ENCODE data around the gene PIGW. TPM values are rescaled to one million over a fixed set of nuclear protein-coding genes. Genes with fewer than 3 reads are reported as not detected.
"Not testable (repeated sequence)": the region's sequence is repeated elsewhere in the genome, so short reads cannot be mapped to it uniquely, and the experiment has no call there.

The PIGW gene
- total RNA-seq, 1 experiment from 2014 or later, result 6.3 TPM

GRCh38 chr17:36506249-36506826, 28.4 kb upstream of the PIGW start:
- in situ Hi-C loops (cut with HindIII; ENCODE audit: low pct_unique_long_range_greater_than_20kb, low sequenced_read_pairs), result no loop called here
- DNase-seq (ENCODE audit: low read depth), result no peak

GRCh38 chr17:36506831-36507230, 28.0 kb upstream of the PIGW start:
- DNase-seq (ENCODE audit: low read depth), result no peak
- in situ Hi-C loops (cut with HindIII; ENCODE audit: low pct_unique_long_range_greater_than_20kb, low sequenced_read_pairs), result no loop called here

- in situ Hi-C loops (cut with HindIII; ENCODE audit: low pct_unique_long_range_greater_than_20kb, low sequenced_read_pairs), result no loop called here
- no peak for DNase-seq (ENCODE audit: low read depth)
Measured at GRCh38 chr17:36507266-36507665, 27.5 kb upstream of the PIGW start.

- in situ Hi-C loops (cut with HindIII; ENCODE audit: low pct_unique_long_range_greater_than_20kb, low sequenced_read_pairs); DNase-seq (ENCODE audit: low read depth): not testable (repeated sequence)
Measured at GRCh38 chr17:36508439-36508838, 26.3 kb upstream of the PIGW start.

GRCh38 chr17:36509272-36509985, 25.4 kb upstream of the PIGW start:
- in situ Hi-C loops (cut with HindIII; ENCODE audit: low pct_unique_long_range_greater_than_20kb, low sequenced_read_pairs), result no loop called here

GRCh38 chr17:36510636-36511035, 24.2 kb upstream of the PIGW start:
- DNase-seq (ENCODE audit: low read depth), result no peak
- in situ Hi-C loops (cut with HindIII; ENCODE audit: low pct_unique_long_range_greater_than_20kb, low sequenced_read_pairs), result no loop called here

More at GRCh38 chr17:36509272-36509985, 25.4 kb upstream of the PIGW start:
- DNase-seq (ENCODE audit: low read depth), result no peak

GRCh38 chr17:36511216-36511615, 23.6 kb upstream of the PIGW start:
- DNase-seq (ENCODE audit: low read depth), result no peak
- in situ Hi-C loops (cut with HindIII; ENCODE audit: low pct_unique_long_range_greater_than_20kb, low sequenced_read_pairs), result no loop called here

- DNase-seq (ENCODE audit: low read depth), result no peak
- in situ Hi-C loops (cut with HindIII; ENCODE audit: low pct_unique_long_range_greater_than_20kb, low sequenced_read_pairs), result no loop called here
Measured at GRCh38 chr17:36512641-36513040, 22.1 kb upstream of the PIGW start.

GRCh38 chr17:36514856-36515255, 19.9 kb upstream of the PIGW start:
- DNase-seq (ENCODE audit: low read depth), result no peak
- in situ Hi-C loops (cut with HindIII; ENCODE audit: low pct_unique_long_range_greater_than_20kb, low sequenced_read_pairs), result no loop called here

- no peak for DNase-seq (ENCODE audit: low read depth)
- in situ Hi-C loops (cut with HindIII; ENCODE audit: low pct_unique_long_range_greater_than_20kb, low sequenced_read_pairs), result no loop called here
Measured at GRCh38 chr17:36515837-36516236, 18.9 kb upstream of the PIGW start.

GRCh38 chr17:36523113-36523512, 11.7 kb upstream of the PIGW start:
- no peak for DNase-seq (ENCODE audit: low read depth)
- in situ Hi-C loops (cut with HindIII; ENCODE audit: low pct_unique_long_range_greater_than_20kb, low sequenced_read_pairs), result no loop called here

- DNase-seq (ENCODE audit: low read depth), result no peak
- in situ Hi-C loops (cut with HindIII; ENCODE audit: low pct_unique_long_range_greater_than_20kb, low sequenced_read_pairs), result no loop called here
Measured at GRCh38 chr17:36524428-36524876, 10.3 kb upstream of the PIGW start.

- no peak for DNase-seq (ENCODE audit: low read depth)
Measured at GRCh38 chr17:36525113-36525512, 9.7 kb upstream of the PIGW start.

GRCh38 chr17:36525888-36526287, 8.9 kb upstream of the PIGW start:
- DNase-seq (ENCODE audit: low read depth), result no peak
- in situ Hi-C loops (cut with HindIII; ENCODE audit: low pct_unique_long_range_greater_than_20kb, low sequenced_read_pairs), result no loop called here

More at GRCh38 chr17:36525113-36525512, 9.7 kb upstream of the PIGW start:
- in situ Hi-C loops (cut with HindIII; ENCODE audit: low pct_unique_long_range_greater_than_20kb, low sequenced_read_pairs), result no loop called here

- no peak for DNase-seq (ENCODE audit: low read depth)
- in situ Hi-C loops (cut with HindIII; ENCODE audit: low pct_unique_long_range_greater_than_20kb, low sequenced_read_pairs), result no loop called here
Measured at GRCh38 chr17:36527621-36528250, 7.1 kb upstream of the PIGW start.

- DNase-seq (ENCODE audit: low read depth), result peak; percentile 19
- in situ Hi-C loops (cut with HindIII; ENCODE audit: low pct_unique_long_range_greater_than_20kb, low sequenced_read_pairs), result no loop called here
Measured at GRCh38 chr17:36529121-36529520, 5.7 kb upstream of the PIGW start.

- in situ Hi-C loops (cut with HindIII; ENCODE audit: low pct_unique_long_range_greater_than_20kb, low sequenced_read_pairs), result no loop called here
- no peak for DNase-seq (ENCODE audit: low read depth)
Measured at GRCh38 chr17:36532435-36532975, 2.3 kb upstream of the PIGW start.

GRCh38 chr17:36533935-36534839, 600 bp upstream of the PIGW start:
- in situ Hi-C loops (cut with HindIII; ENCODE audit: low pct_unique_long_range_greater_than_20kb, low sequenced_read_pairs), result no loop called here
- peak; percentile 82 for DNase-seq (ENCODE audit: low read depth)
